H1 (cell line): ENCODE measurements around the gene C1QTNF7. TPM values are rescaled to one million over a fixed set of nuclear protein-coding genes. Genes with fewer than 3 reads are reported as not detected.

Experiments
- CTCF ChIA-PET: fragments of 300-600 bp; sonication (Branson Sonifier 250); formaldehyde crosslinking; loops from one replicate; lab custom pipeline; 2021; ENCODE audit not compliant: partially characterized antibody; lab: Charles Lee
- POLR2A ChIA-PET: fragments of 300-600 bp; sonication (Branson Sonifier 250); formaldehyde crosslinking; loops from one replicate; lab custom pipeline; 2021; ENCODE audit warnings: inconsistent platforms; ENCODE audit not compliant: partially characterized antibody; lab: Charles Lee
- DNase-seq, 2 experiments: peaks; one replicate each; pipeline versions ENCODE4 v3.0.0 to v3.0.0-alpha.2; 2010 to 2022; ENCODE audit warnings: low spot score in 2 of 2, low read depth in 1 of 2, mixed read lengths in 1 of 2
- FAIRE-seq: peaks from 2 replicates; lab custom pipeline; 2011; peaks lifted over from hg19 to GRCh38; lab: Jason Lieb, UNC
- H2AFZ ChIP-seq: 2 replicates; pipeline ENCODE4 v1.8.1; 2012; ENCODE audit warnings: low read length, inconsistent platforms
- H2AK5ac ChIP-seq: 2 replicates; pipeline ENCODE4 v1.6.1; 2013; ENCODE audit warnings: low read depth, low read length
- H2BK120ac ChIP-seq: replicated peaks from 2 replicates; pipeline ENCODE3; 2013; ENCODE audit warnings: low read depth, low read length, inconsistent platforms
- H2BK12ac ChIP-seq: 2 replicates; pipeline ENCODE4 v1.6.1; 2013; ENCODE audit warnings: low read depth, low read length
- H2BK15ac ChIP-seq: 2 replicates; pipeline ENCODE4 v1.6.1; 2013; ENCODE audit warnings: low read length
- H2BK20ac ChIP-seq: 2 replicates; pipeline ENCODE4 v1.6.1; 2013; ENCODE audit warnings: low read length
- H2BK5ac ChIP-seq: 2 replicates; pipeline ENCODE4 v1.6.1; 2013; ENCODE audit warnings: low read depth, low read length
- H3K14ac ChIP-seq: 2 replicates; pipeline ENCODE4 v1.6.1; 2013; ENCODE audit warnings: inconsistent platforms; ENCODE audit not compliant: insufficient read length
- H3K18ac ChIP-seq: 2 replicates; pipeline ENCODE4 v1.6.1; 2013; ENCODE audit warnings: low read length; ENCODE audit errors: extremely low read depth
- H3K23ac ChIP-seq: 2 replicates; pipeline ENCODE4 v1.6.1; 2013; ENCODE audit warnings: inconsistent platforms; ENCODE audit not compliant: insufficient read length
- H3K23me2 ChIP-seq: 2 replicates; pipeline ENCODE4 v1.6.1; 2013; ENCODE audit warnings: low read depth, low read length
- H3K27ac ChIP-seq: 2 replicates; pipeline ENCODE4 v1.6.1; 2011; ENCODE audit warnings: low read depth, low read length, inconsistent platforms
- H3K27me3 ChIP-seq, 4 experiments: replicated peaks in 1 of 4; 1 replicate in 1 of 4; 2 replicates in 3 of 4; pipeline versions ENCODE4 v1.6.1 to v1.8.1; 2011 to 2013; ENCODE audit warnings: low read length in 3 of 4, mild to moderate bottlenecking in 3 of 4, inconsistent platforms in 2 of 4, mixed read lengths in 2 of 4, moderate library complexity in 1 of 4; ENCODE audit not compliant: control insufficient read depth in 3 of 4, insufficient read depth in 3 of 4; ENCODE audit errors: extremely low read depth in 1 of 4
- H3K36me3 ChIP-seq, 4 experiments: 2 replicates each; pipeline versions ENCODE4 v1.6.1 to v1.8.1; 2011 to 2013; ENCODE audit warnings: mild to moderate bottlenecking in 4 of 4, low read length in 3 of 4, moderate library complexity in 2 of 4, control low read depth in 1 of 4, inconsistent platforms in 1 of 4; ENCODE audit not compliant: insufficient read depth in 4 of 4, control insufficient read depth in 2 of 4
- H3K4ac ChIP-seq: replicated peaks from 2 replicates; pipeline ENCODE3; 2013; ENCODE audit warnings: low read length, low read depth, mixed read lengths, inconsistent platforms; ENCODE audit not compliant: insufficient read length
- H3K4me1 ChIP-seq, 4 experiments: replicated peaks in 1 of 4; 1 replicate in 1 of 4; 2 replicates in 3 of 4; pipeline versions ENCODE4 v1.6.1 to v1.8.1; 2011 to 2013; ENCODE audit warnings: low read length in 3 of 4, inconsistent platforms in 2 of 4, mixed read lengths in 1 of 4; ENCODE audit not compliant: insufficient read depth in 4 of 4, control insufficient read depth in 3 of 4
- H3K4me2 ChIP-seq, 2 experiments: 2 replicates each; pipeline versions ENCODE4 v1.6.1 to v1.8.1; 2011 to 2013; ENCODE audit warnings: low read depth in 2 of 2, low read length in 2 of 2, control low read depth in 1 of 2, inconsistent platforms in 1 of 2, mild to moderate bottlenecking in 1 of 2; ENCODE audit not compliant: insufficient read depth in 1 of 2
- H3K4me3 ChIP-seq, 4 experiments: fragments of 200-600, 300-600 bp in 1 of 4; sonication (generic), shearing (Covaris generic), sonication (Bioruptor Twin) in 1 of 4; 2 replicates each; pipeline versions ENCODE4 v1.5.1 to v1.8.1; 2011 to 2016; ENCODE audit warnings: low read length in 4 of 4, low read depth in 3 of 4, control low read depth in 2 of 4, inconsistent platforms in 2 of 4, mild to moderate bottlenecking in 2 of 4, mixed read lengths in 1 of 4, moderate library complexity in 1 of 4; ENCODE audit not compliant: insufficient read depth in 2 of 4; ENCODE audit errors: extremely low read depth in 1 of 4
- H3K56ac ChIP-seq: replicated peaks from 2 replicates; pipeline ENCODE3; 2013; ENCODE audit warnings: low read depth, mild to moderate bottlenecking, mixed read lengths, low read length, inconsistent platforms; ENCODE audit not compliant: insufficient read length
- H3K79me1 ChIP-seq: 2 replicates; pipeline ENCODE4 v1.6.1; 2013; ENCODE audit warnings: low read depth, low read length, control low read depth
- H3K79me2 ChIP-seq, 2 experiments: 2 replicates each; pipeline versions ENCODE4 v1.6.1 to v1.8.1; 2012 to 2013; ENCODE audit warnings: low read length in 2 of 2, mild to moderate bottlenecking in 2 of 2, inconsistent platforms in 1 of 2; ENCODE audit not compliant: insufficient read depth in 2 of 2, control insufficient read depth in 1 of 2
- H3K9ac ChIP-seq, 4 experiments: replicated peaks in 1 of 4; 1 replicate in 1 of 4; 2 replicates in 3 of 4; pipeline versions ENCODE4 v1.6.1 to v1.8.1; 2011 to 2013; ENCODE audit warnings: low read depth in 3 of 4, low read length in 3 of 4, control low read depth in 2 of 4, mild to moderate bottlenecking in 2 of 4, moderate library complexity in 2 of 4, inconsistent platforms in 1 of 4; ENCODE audit errors: extremely low read depth in 1 of 4
- H3K9me3 ChIP-seq, 2 experiments: 2 replicates each; pipeline versions ENCODE4 v1.6.1 to v1.8.1; 2012 to 2013; ENCODE audit warnings: mild to moderate bottlenecking in 2 of 2, moderate library complexity in 2 of 2, control low read depth in 1 of 2, inconsistent platforms in 1 of 2, low read depth in 1 of 2, low read length in 1 of 2, mixed read lengths in 1 of 2; ENCODE audit not compliant: insufficient read depth in 2 of 2
- H4K20me1 ChIP-seq, 2 experiments: replicated peaks in 1 of 2; 2 replicates each; pipeline versions ENCODE3 to v1.8.1; 2011 to 2013; ENCODE audit warnings: inconsistent platforms in 2 of 2, low read length in 2 of 2, mild to moderate bottlenecking in 1 of 2; ENCODE audit not compliant: insufficient read depth in 2 of 2, control insufficient read depth in 1 of 2
- H4K5ac ChIP-seq: 2 replicates; pipeline ENCODE4 v1.6.1; 2013; ENCODE audit warnings: low read length, low read depth, mixed read lengths, inconsistent platforms; ENCODE audit not compliant: insufficient read length
- H4K8ac ChIP-seq: 2 replicates; pipeline ENCODE4 v1.8.0; 2013; ENCODE audit warnings: mild to moderate bottlenecking, moderate library complexity, low read length, inconsistent platforms; ENCODE audit not compliant: insufficient read depth; ENCODE audit errors: extremely low read depth
- H4K91ac ChIP-seq: replicated peaks from 2 replicates; pipeline ENCODE3; 2013; ENCODE audit warnings: low read length, mixed read lengths, inconsistent platforms; ENCODE audit not compliant: insufficient read length
- CBX5 ChIP-seq: fragments of 300-800, 300-1000 bp; sonication (generic); IDR thresholded peaks from 2 replicates; pipeline ENCODE4 v1.7.1; 2016; ENCODE audit warnings: antibody characterized with exemption, low read length, low read depth
- CBX8 ChIP-seq: fragments of 300-800, 300-1000 bp; sonication (generic); IDR thresholded peaks from 2 replicates; pipeline ENCODE4 v1.7.1; 2016; ENCODE audit warnings: low read depth, low read length, borderline replicate concordance
- CEBPB ChIP-seq: IDR thresholded peaks from 2 replicates; pipeline ENCODE4 v1.6.1; 2012; ENCODE audit warnings: low read depth, low read length
- MAX ChIP-seq: IDR thresholded peaks from 2 replicates; pipeline ENCODE4 v1.6.1; 2012; ENCODE audit warnings: inconsistent platforms
- RXRA ChIP-seq: IDR thresholded peaks from 2 replicates; pipeline ENCODE4 v1.6.1; 2011; ENCODE audit warnings: low read depth, mild to moderate bottlenecking, low read length, moderate library complexity; ENCODE audit not compliant: insufficient read depth
- WGBS, 2 experiments: shearing (Covaris generic) in 1 of 2; methylation state at CpG; one replicate each; pipeline versions ENCODE4 v1.1.6 to v1.1.7; 2013 to 2015; ENCODE audit warnings: low lambda C conversion rate in 2 of 2, mixed read lengths in 2 of 2, inconsistent platforms in 1 of 2, low coverage in 1 of 2, missing lambda C conversion rate in 1 of 2; ENCODE audit not compliant: insufficient replicate concordance in 2 of 2, insufficient coverage in 1 of 2, insufficient read length in 1 of 2; ENCODE audit errors: extremely low coverage in 1 of 2, missing lambda C conversion rate in 1 of 2; 5-methylcytosine and 5-hydroxymethylcytosine counted together
- polyA plus RNA-seq, 7 experiments: library from polyadenylated mRNA; depleted of rRNA in 3 of 7; stranded (reverse) in 5 of 7; unstranded in 2 of 7; fragments of >200 nt in 5 of 7; fragments of 200-250 nt in 2 of 7; gene quantifications; 1 replicate in 5 of 7; 2 replicates in 1 of 7; 4 replicates in 1 of 7; pipeline versions ENCODE4 v1.2.1 to v1.2.3, GENCODE V29; 2011 to 2013; ENCODE audit warnings: missing spikeins in 2 of 7, mixed read lengths in 2 of 7
- total RNA-seq: library from RNA; stranded (reverse); fragmentation: NEBNext Ultra II Directional; extraction: Animal tissue kit (Norgen Biotek cat#: 25700); gene quantifications from 2 replicates; pipeline ENCODE4 v1.2.1, GENCODE V29; 2021

Gene C1QTNF7
- total and polyA plus RNA-seq, 2 of the 8 experiments (the other 6 are each of a cell fraction or from before 2014, with no cell fraction given) = not detected

GRCh38 chr4:15400226-15400625 is 27.6 kb upstream of the C1QTNF7 start:
- Histone ChIP-seq H3K23me2 (no peaks in the 10 kb centered on the region), H4K20me1 (no peaks in the 10 kb centered on the region), H3K79me2 (no peaks in the 10 kb centered on the region), H3K4ac (no peak overlapping the region), H3K9ac (no peak overlapping the region), H3K27me3 (no peaks in the 10 kb centered on the region), H2BK12ac (no peak overlapping the region), H3K18ac (no peak overlapping the region), H3K4me2 (no peak overlapping the region), H3K4me1 (peaks cover 0 to 2% (median 0%) of the 10 kb centered on the region in 4 experiments; a peak in 1 of 7 replicates), H2BK20ac (no peak overlapping the region), H4K8ac (no peak overlapping the region), H3K14ac (no peak overlapping the region), H2BK5ac (no peak overlapping the region), H2BK120ac (no peak overlapping the region), H2AK5ac (no peak overlapping the region), H3K36me3 (no peaks in the 10 kb centered on the region), H3K9me3 (no peaks in the 10 kb centered on the region), H3K4me3 (no peak overlapping the region), H3K56ac (no peak overlapping the region), H2AFZ (0 out of 2 replicates have a peak overlapping the region, but pooled peaks have one; percentile 28), H4K5ac (no peak overlapping the region), H2BK15ac (no peak overlapping the region), H4K91ac (no peak overlapping the region), H3K79me1 (no peaks in the 10 kb centered on the region), H3K27ac (no peak overlapping the region), H3K23ac (no peak overlapping the region)
- whole genome bisulfite sequencing, 2 experiments = 92% methylated on average over 3 of the region's 3 CpGs; no CpG with 5 or more reads in 1 of the 2 experiments
- TF ChIP-seq RXRA = no peak
- no peak for TF ChIP-seq MAX
- TF ChIP-seq CBX8 = no peak
- TF ChIP-seq CEBPB = no peak
- TF ChIP-seq CBX5 = no peak
- DNase-seq (no peak), FAIRE-seq (no peak)
- POLR2A ChIA-PET = no interaction called here
- CTCF ChIA-PET = interaction anchor here (1.2 to 7.6 kb wide), 2 partner anchors 10 to 163 kb away, joined by 3 to 88 read pairs; no protein-coding TSS in a partner anchor
